Measurements from ENCODE around the gene KIF1C. TPM values are rescaled to one million over a fixed set of nuclear protein-coding genes. Genes with fewer than 3 reads are reported as not detected.

Gene KIF1C
- total RNA-seq, 2 experiments from 2014 or later = 49.9 to 51.1 TPM

GRCh38 chr17:4980644-4981216 lies 17.0 kb upstream of the KIF1C start:
- Mint-ChIP-seq H3K4me3 (no peak overlapping the region), H3K9me3 (no peaks in the 10 kb centered on the region), H3K27ac (peak overlapping the region; percentile 46), H3K27me3 (no peaks in the 10 kb centered on the region), H3K4me1 (peaks cover 15% of the 10 kb centered on the region), H3K36me3 (peaks cover 22% of the 10 kb centered on the region)
- DNase-seq = peak; percentile 22

- peaks cover 23% of the 10 kb centered on the region for H3K4me1 Mint-ChIP-seq
- H3K4me3 Mint-ChIP-seq = no peak overlapping the region
- no peaks in the 10 kb centered on the region for H3K27me3 Mint-ChIP-seq
- no peak for DNase-seq
- H3K27ac Mint-ChIP-seq = no peak overlapping the region
- H3K9me3 Mint-ChIP-seq = no peaks in the 10 kb centered on the region
- H3K36me3 Mint-ChIP-seq = peaks cover 22% of the 10 kb centered on the region
Observed at GRCh38 chr17:4982305-4982704, 15.4 kb upstream of the KIF1C start.

GRCh38 chr17:4986403-4986802 lies 11.3 kb upstream of the KIF1C start:
- Mint-ChIP-seq H3K27me3 (no peaks in the 10 kb centered on the region), H3K36me3 (peaks cover 7% of the 10 kb centered on the region), H3K4me3 (peak overlapping the region; percentile 94), H3K4me1 (peaks cover 26% of the 10 kb centered on the region), H3K9me3 (no peaks in the 10 kb centered on the region), H3K27ac (peak overlapping the region; percentile 82)
- no peak for DNase-seq

GRCh38 chr17:4986951-4987766 lies 10.6 kb upstream of the KIF1C start, which contains the start of gene CAMTA2:
Gene CAMTA2 (minus strand): TSS chr17:4987675. CDS start chr17:4986222, 1,453 bp downstream.
- Mint-ChIP-seq H3K36me3 (peaks cover 5% of the 10 kb centered on the region), H3K27ac (peak within 1 kb of the TSS; percentile 91), H3K4me1 (peaks cover 29% of the 10 kb centered on the region), H3K9me3 (no peaks in the 10 kb centered on the region), H3K4me3 (peak within 1 kb of the TSS; percentile 94), H3K27me3 (no peaks in the 10 kb centered on the region)
- peak; percentile 88 for DNase-seq

GRCh38 chr17:4987767-4988567 lies 9.8 kb upstream of the KIF1C start:
- Mint-ChIP-seq H3K36me3 (peaks cover 2% of the 10 kb centered on the region), H3K9me3 (no peaks in the 10 kb centered on the region), H3K27ac (peak overlapping the region; percentile 91), H3K4me1 (peaks cover 29% of the 10 kb centered on the region), H3K4me3 (peak overlapping the region; percentile 94), H3K27me3 (no peaks in the 10 kb centered on the region)
- DNase-seq = no peak

GRCh38 chr17:4994081-4994595 lies 3.6 kb upstream of the KIF1C start:
- Mint-ChIP-seq H3K36me3 (peaks cover under 1% of the 10 kb centered on the region), H3K27ac (no peak overlapping the region), H3K9me3 (no peaks in the 10 kb centered on the region), H3K4me3 (no peak overlapping the region), H3K27me3 (no peaks in the 10 kb centered on the region), H3K4me1 (peaks cover 18% of the 10 kb centered on the region)
- no peak for DNase-seq

- Mint-ChIP-seq H3K4me3 (peak overlapping the region; percentile 87), H3K27me3 (no peaks in the 10 kb centered on the region), H3K27ac (peak overlapping the region; percentile 45), H3K4me1 (peaks cover 10% of the 10 kb centered on the region), H3K36me3 (peaks cover 5% of the 10 kb centered on the region), H3K9me3 (no peaks in the 10 kb centered on the region)
- DNase-seq = no peak
Observed at GRCh38 chr17:4998027-4998731, 429 bp downstream of the KIF1C start.

GRCh38 chr17:4998732-4999429 lies 1.1 kb downstream of the KIF1C start:
- H3K9me3 Mint-ChIP-seq = no peaks in the 10 kb centered on the region
- peaks cover 7% of the 10 kb centered on the region for H3K36me3 Mint-ChIP-seq
- peak overlapping the region; percentile 72 for H3K27ac Mint-ChIP-seq
- H3K27me3 Mint-ChIP-seq = no peaks in the 10 kb centered on the region
- peaks cover 10% of the 10 kb centered on the region for H3K4me1 Mint-ChIP-seq
- no peak for DNase-seq
- H3K4me3 Mint-ChIP-seq = peak overlapping the region; percentile 87

- no peak for DNase-seq
- no peaks in the 10 kb centered on the region for H3K27me3 Mint-ChIP-seq
- H3K9me3 Mint-ChIP-seq = no peaks in the 10 kb centered on the region
- peaks cover 10% of the 10 kb centered on the region for H3K4me1 Mint-ChIP-seq
- H3K4me3 Mint-ChIP-seq = peak overlapping the region; percentile 87
- H3K27ac Mint-ChIP-seq = peak overlapping the region; percentile 1
- H3K36me3 Mint-ChIP-seq = peaks cover 13% of the 10 kb centered on the region
Observed at GRCh38 chr17:4999430-5000093, 1.8 kb downstream of the KIF1C start.

- H3K4me3 Mint-ChIP-seq = no peak overlapping the region
- H3K27ac Mint-ChIP-seq = no peak overlapping the region
- peaks cover 10% of the 10 kb centered on the region for H3K4me1 Mint-ChIP-seq
- H3K9me3 Mint-ChIP-seq = no peaks in the 10 kb centered on the region
- peaks cover 20% of the 10 kb centered on the region for H3K36me3 Mint-ChIP-seq
- no peaks in the 10 kb centered on the region for H3K27me3 Mint-ChIP-seq
- no peak for DNase-seq
Observed at GRCh38 chr17:5000237-5000639, 2.5 kb downstream of the KIF1C start.

GRCh38 chr17:5002121-5002788 lies 4.5 kb downstream of the KIF1C start:
- no peaks in the 10 kb centered on the region for H3K27me3 Mint-ChIP-seq
- peaks cover 7% of the 10 kb centered on the region for H3K4me1 Mint-ChIP-seq
- no peak overlapping the region for H3K27ac Mint-ChIP-seq
- DNase-seq = no peak
- no peaks in the 10 kb centered on the region for H3K9me3 Mint-ChIP-seq
- peaks cover 31% of the 10 kb centered on the region for H3K36me3 Mint-ChIP-seq
- no peak overlapping the region for H3K4me3 Mint-ChIP-seq

- no peak for DNase-seq
- Mint-ChIP-seq H3K36me3 (peaks cover 31% of the 10 kb centered on the region), H3K27ac (no peak overlapping the region), H3K9me3 (no peaks in the 10 kb centered on the region), H3K4me3 (no peak overlapping the region), H3K27me3 (no peaks in the 10 kb centered on the region), H3K4me1 (peaks cover 7% of the 10 kb centered on the region)
Observed at GRCh38 chr17:5003214-5003867, 5.6 kb downstream of the KIF1C start.

GRCh38 chr17:5011928-5012327 lies 14.2 kb downstream of the KIF1C start:
- Mint-ChIP-seq H3K36me3 (peaks cover 19% of the 10 kb centered on the region), H3K27ac (no peak overlapping the region), H3K4me1 (peaks cover 2% of the 10 kb centered on the region)

More at GRCh38 chr17:5011928-5012327, 14.2 kb downstream of the KIF1C start:
- no peak for DNase-seq
- H3K9me3 Mint-ChIP-seq = no peaks in the 10 kb centered on the region
- H3K4me3 Mint-ChIP-seq = no peak overlapping the region
- no peaks in the 10 kb centered on the region for H3K27me3 Mint-ChIP-seq

Measured in activated naive CD8-positive, alpha-beta T cell treated with anti-CD3 and anti-CD28 coated beads for 36 hours (primary cell).